Neural progenitor cell (in vitro differentiated cells): ENCODE data around the gene NIN.

Experiments used
- CTCF ChIP-seq: fragments of 200-600 bp; sonication (generic); IDR thresholded peaks from 2 replicates; pipeline ENCODE4 v1.5.1; 2017; ENCODE audit warnings: antibody characterized with exemption, mild to moderate bottlenecking
- EZH2 ChIP-seq: fragments of 200-600 bp; sonication (generic); IDR thresholded peaks from 2 replicates; pipeline ENCODE4 v1.6.1; 2017; ENCODE audit warnings: antibody characterized with exemption, mild to moderate bottlenecking, moderate library complexity
- EZH2phosphoT487 ChIP-seq: fragments of 200-600 bp; sonication (generic); IDR thresholded peaks from 2 replicates; pipeline ENCODE4 v1.6.1; 2017; ENCODE audit warnings: antibody characterized with exemption

- TF ChIP-seq CTCF (no peak), EZH2phosphoT487 (no peak), EZH2 (no peak)
Measured at GRCh38 chr14:50836515-50836914, 5.6 kb upstream of the NIN start.
